Measurements from ENCODE around the gene AQP12A. TPM values are rescaled to one million over a fixed set of nuclear protein-coding genes. Genes with fewer than 3 reads are reported as not detected.

The AQP12A gene
- total and polyA plus RNA-seq, 10 of the 15 experiments (the other 5 are each of a cell fraction or from before 2014, with no cell fraction given) = not detected

DNA sequence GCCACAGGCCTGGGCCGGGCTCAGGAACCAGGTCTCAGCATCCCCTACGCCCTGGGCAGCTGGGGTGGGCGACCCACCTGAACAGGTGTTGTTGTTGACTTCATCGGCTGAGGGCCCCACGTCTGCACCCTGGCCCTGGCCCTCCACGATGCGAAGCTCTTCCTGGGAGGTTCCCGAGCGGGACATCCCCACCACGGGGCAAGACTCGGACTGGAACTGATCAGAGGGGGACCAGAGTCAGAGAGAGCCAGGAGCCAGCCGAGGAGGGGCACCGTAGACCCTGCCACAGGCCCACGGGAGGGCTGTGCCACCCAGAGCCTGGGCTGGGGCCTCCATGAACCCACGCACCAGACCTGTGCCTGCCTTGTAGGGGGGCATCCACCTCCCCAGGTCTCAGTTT lies 54.3 kb downstream of the AQP12A start (continued):
- TF ChIP-seq RFX5 (IDR thresholded peaks at IDR 0.05; ENCODE audit: low read depth, low read length) (no peak), ZNF24 (IDR thresholded peaks at IDR 0.05) (no peak), MTA3 (IDR thresholded peaks at IDR 0.05; ENCODE audit: borderline replicate concordance, low read length) (no peak), SREBF2 (IDR thresholded peaks at IDR 0.05; ENCODE audit: low read length) (no peak), EGR1 (IDR thresholded peaks at IDR 0.05; ENCODE audit: borderline replicate concordance in 1 of 2, low read depth in 2 of 2, low read length in 2 of 2) (no peak), EP300 (IDR thresholded peaks at IDR 0.05; ENCODE audit: borderline replicate concordance in 1 of 2, control insufficient read depth in 1 of 2, low read depth in 2 of 2, low read length in 2 of 2) (no peak), SIN3A (IDR thresholded peaks at IDR 0.05; ENCODE audit: low read depth, low read length) (no peak)
- TF ChIP-seq, protein P1, sequence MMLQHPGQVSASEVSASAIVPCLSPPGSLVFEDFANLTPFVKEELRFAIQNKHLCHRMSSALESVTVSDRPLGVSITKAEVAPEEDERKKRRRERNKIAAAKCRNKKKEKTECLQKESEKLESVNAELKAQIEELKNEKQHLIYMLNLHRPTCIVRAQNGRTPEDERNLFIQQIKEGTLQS (IDR thresholded peaks at IDR 0.05; ENCODE audit: borderline replicate concordance, extremely low read depth, low read depth, low read length) = no peak
- TF ChIP-seq, protein P2, sequence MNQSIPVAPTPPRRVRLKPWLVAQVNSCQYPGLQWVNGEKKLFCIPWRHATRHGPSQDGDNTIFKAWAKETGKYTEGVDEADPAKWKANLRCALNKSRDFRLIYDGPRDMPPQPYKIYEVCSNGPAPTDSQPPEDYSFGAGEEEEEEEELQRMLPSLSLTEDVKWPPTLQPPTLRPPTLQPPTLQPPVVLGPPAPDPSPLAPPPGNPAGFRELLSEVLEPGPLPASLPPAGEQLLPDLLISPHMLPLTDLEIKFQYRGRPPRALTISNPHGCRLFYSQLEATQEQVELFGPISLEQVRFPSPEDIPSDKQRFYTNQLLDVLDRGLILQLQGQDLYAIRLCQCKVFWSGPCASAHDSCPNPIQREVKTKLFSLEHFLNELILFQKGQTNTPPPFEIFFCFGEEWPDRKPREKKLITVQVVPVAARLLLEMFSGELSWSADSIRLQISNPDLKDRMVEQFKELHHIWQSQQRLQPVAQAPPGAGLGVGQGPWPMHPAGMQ (IDR thresholded peaks at IDR 0.05; ENCODE audit: borderline replicate concordance) = no peak
- TF ChIP-seq, protein P3, sequence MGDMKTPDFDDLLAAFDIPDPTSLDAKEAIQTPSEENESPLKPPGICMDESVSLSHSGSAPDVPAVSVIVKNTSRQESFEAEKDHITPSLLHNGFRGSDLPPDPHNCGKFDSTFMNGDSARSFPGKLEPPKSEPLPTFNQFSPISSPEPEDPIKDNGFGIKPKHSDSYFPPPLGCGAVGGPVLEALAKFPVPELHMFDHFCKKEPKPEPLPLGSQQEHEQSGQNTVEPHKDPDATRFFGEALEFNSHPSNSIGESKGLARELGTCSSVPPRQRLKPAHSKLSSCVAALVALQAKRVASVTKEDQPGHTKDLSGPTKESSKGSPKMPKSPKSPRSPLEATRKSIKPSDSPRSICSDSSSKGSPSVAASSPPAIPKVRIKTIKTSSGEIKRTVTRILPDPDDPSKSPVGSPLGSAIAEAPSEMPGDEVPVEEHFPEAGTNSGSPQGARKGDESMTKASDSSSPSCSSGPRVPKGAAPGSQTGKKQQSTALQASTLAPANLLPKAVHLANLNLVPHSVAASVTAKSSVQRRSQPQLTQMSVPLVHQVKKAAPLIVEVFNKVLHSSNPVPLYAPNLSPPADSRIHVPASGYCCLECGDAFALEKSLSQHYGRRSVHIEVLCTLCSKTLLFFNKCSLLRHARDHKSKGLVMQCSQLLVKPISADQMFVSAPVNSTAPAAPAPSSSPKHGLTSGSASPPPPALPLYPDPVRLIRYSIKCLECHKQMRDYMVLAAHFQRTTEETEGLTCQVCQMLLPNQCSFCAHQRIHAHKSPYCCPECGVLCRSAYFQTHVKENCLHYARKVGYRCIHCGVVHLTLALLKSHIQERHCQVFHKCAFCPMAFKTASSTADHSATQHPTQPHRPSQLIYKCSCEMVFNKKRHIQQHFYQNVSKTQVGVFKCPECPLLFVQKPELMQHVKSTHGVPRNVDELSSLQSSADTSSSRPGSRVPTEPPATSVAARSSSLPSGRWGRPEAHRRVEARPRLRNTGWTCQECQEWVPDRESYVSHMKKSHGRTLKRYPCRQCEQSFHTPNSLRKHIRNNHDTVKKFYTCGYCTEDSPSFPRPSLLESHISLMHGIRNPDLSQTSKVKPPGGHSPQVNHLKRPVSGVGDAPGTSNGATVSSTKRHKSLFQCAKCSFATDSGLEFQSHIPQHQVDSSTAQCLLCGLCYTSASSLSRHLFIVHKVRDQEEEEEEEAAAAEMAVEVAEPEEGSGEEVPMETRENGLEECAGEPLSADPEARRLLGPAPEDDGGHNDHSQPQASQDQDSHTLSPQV (IDR thresholded peaks at IDR 0.05) = no peak
- TF ChIP-seq, protein P4, sequence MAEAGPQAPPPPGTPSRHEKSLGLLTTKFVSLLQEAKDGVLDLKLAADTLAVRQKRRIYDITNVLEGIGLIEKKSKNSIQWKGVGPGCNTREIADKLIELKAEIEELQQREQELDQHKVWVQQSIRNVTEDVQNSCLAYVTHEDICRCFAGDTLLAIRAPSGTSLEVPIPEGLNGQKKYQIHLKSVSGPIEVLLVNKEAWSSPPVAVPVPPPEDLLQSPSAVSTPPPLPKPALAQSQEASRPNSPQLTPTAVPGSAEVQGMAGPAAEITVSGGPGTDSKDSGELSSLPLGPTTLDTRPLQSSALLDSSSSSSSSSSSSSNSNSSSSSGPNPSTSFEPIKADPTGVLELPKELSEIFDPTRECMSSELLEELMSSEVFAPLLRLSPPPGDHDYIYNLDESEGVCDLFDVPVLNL (IDR thresholded peaks at IDR 0.05; ENCODE audit: low read depth, low read length) = no peak
